ENCODE measurements around the gene JMJD8. TPM values are rescaled to one million over a fixed set of nuclear protein-coding genes. Genes with fewer than 3 reads are reported as not detected.
"Not testable (repeated sequence)": the region's sequence is repeated elsewhere in the genome, so short reads cannot be mapped to it uniquely, and the experiment has no call there.

The JMJD8 gene
- total RNA-seq, 2 experiments from 2014 or later, result 30.5 to 37.1 TPM

- CTCF ChIA-PET, result interaction anchor here (0.7 to 2.9 kb wide), 14 partner anchors 7 to 296 kb away, joined by 3 to 18 read pairs (median 4); partner anchors contain the start of genes CHTF18, CIAO3, RPUSD1 and STUB1
- peak overlapping the region; percentile 69 for H3K4me3 Mint-ChIP-seq
- H3K4me1 Mint-ChIP-seq, result peaks cover 25% of the 10 kb centered on the region
- no peaks in the 10 kb centered on the region for H3K36me3 Mint-ChIP-seq
- DNase-seq (no peak), ATAC-seq (peak; percentile 9)
- no peaks in the 10 kb centered on the region for H3K9me3 Mint-ChIP-seq (ENCODE audit: low read depth)
- H3K27me3 Mint-ChIP-seq, result peaks cover 9% of the 10 kb centered on the region
- peak overlapping the region; percentile 72 for H3K27ac Mint-ChIP-seq
Observed at GRCh38 chr16:719815-720446, 35.8 kb upstream of the JMJD8 start.

- peaks cover 9% of the 10 kb centered on the region for H3K27me3 Mint-ChIP-seq
- no peak overlapping the region for H3K27ac Mint-ChIP-seq
- H3K9me3 Mint-ChIP-seq (ENCODE audit: low read depth), result no peaks in the 10 kb centered on the region
- peaks cover 25% of the 10 kb centered on the region for H3K4me1 Mint-ChIP-seq
- CTCF ChIA-PET, result interaction anchor here (1.7 to 2.9 kb wide), 5 partner anchors 9 to 69 kb away, joined by 4 to 18 read pairs (median 7); partner anchors contain the start of genes CHTF18, RPUSD1 and STUB1
- H3K36me3 Mint-ChIP-seq, result no peaks in the 10 kb centered on the region
- no peak overlapping the region for H3K4me3 Mint-ChIP-seq
- DNase-seq (no peak), ATAC-seq (no peak)
Observed at GRCh38 chr16:718922-719321, 34.8 kb upstream of the JMJD8 start.

GRCh38 chr16:718389-718788 is 34.3 kb upstream of the JMJD8 start:
- CTCF ChIA-PET, result no interaction called here
- H3K4me3 Mint-ChIP-seq, result no peak overlapping the region

GRCh38 chr16:717450-718245 is 33.5 kb upstream of the JMJD8 start:
- CTCF ChIA-PET, result interaction anchor here (6.4 kb wide), 1 partner anchor 68 kb away, joined by 116 read pairs; the partner anchor contains the start of genes CHTF18 and RPUSD1
- no peak for DNase-seq
- Mint-ChIP-seq H3K27ac (no peak overlapping the region), H3K36me3 (no peaks in the 10 kb centered on the region), H3K9me3 (ENCODE audit: low read depth) (no peaks in the 10 kb centered on the region), H3K4me3 (no peak overlapping the region), H3K4me1 (peaks cover 27% of the 10 kb centered on the region), H3K27me3 (peaks cover 12% of the 10 kb centered on the region)
- no peak for ATAC-seq

More at GRCh38 chr16:718389-718788, 34.3 kb upstream of the JMJD8 start:
- no peaks in the 10 kb centered on the region for H3K9me3 Mint-ChIP-seq (ENCODE audit: low read depth)
- H3K36me3 Mint-ChIP-seq, result no peaks in the 10 kb centered on the region
- H3K27ac Mint-ChIP-seq, result no peak overlapping the region
- peaks cover 9% of the 10 kb centered on the region for H3K27me3 Mint-ChIP-seq
- peaks cover 25% of the 10 kb centered on the region for H3K4me1 Mint-ChIP-seq
- no peak for DNase-seq
- no peak for ATAC-seq

GRCh38 chr16:716768-717325 is 32.7 kb upstream of the JMJD8 start:
- Mint-ChIP-seq H3K27me3 (peaks cover 14% of the 10 kb centered on the region), H3K4me3 (no peak overlapping the region), H3K27ac (no peak overlapping the region), H3K36me3 (no peaks in the 10 kb centered on the region), H3K9me3 (ENCODE audit: low read depth) (no peaks in the 10 kb centered on the region), H3K4me1 (peaks cover 26% of the 10 kb centered on the region)
- CTCF ChIA-PET, result interaction anchor here (1.2 to 6.4 kb wide), 4 partner anchors 9 to 69 kb away, joined by 12 to 116 read pairs (median 28); partner anchors contain the start of genes CCDC78, CHTF18, CIAO3 and HAGHL
- ATAC-seq (no peak), DNase-seq (no peak)

- Mint-ChIP-seq H3K36me3 (no peaks in the 10 kb centered on the region), H3K27me3 (peaks cover 14% of the 10 kb centered on the region), H3K4me1 (peaks cover 25% of the 10 kb centered on the region), H3K9me3 (ENCODE audit: low read depth) (no peaks in the 10 kb centered on the region), H3K27ac (no peak overlapping the region), H3K4me3 (peak overlapping the region; percentile 60)
- CTCF ChIA-PET, result interaction anchor here (1.0 to 6.4 kb wide), 6 partner anchors 10 to 70 kb away, joined by 3 to 116 read pairs (median 18); partner anchors contain the start of genes CCDC78, CHTF18, CIAO3 and HAGHL
- DNase-seq (no peak), ATAC-seq (no peak)
Observed at GRCh38 chr16:716200-716568, 32.0 kb upstream of the JMJD8 start.

- CTCF ChIA-PET, result interaction anchor here (1.0 to 6.4 kb wide), 8 partner anchors 10 to 70 kb away, joined by 3 to 116 read pairs (median 9); partner anchors contain the start of genes CCDC78, CHTF18, CIAO3 and HAGHL
- H3K9me3 Mint-ChIP-seq (ENCODE audit: low read depth), result no peaks in the 10 kb centered on the region
- H3K4me1 Mint-ChIP-seq, result peaks cover 25% of the 10 kb centered on the region
- H3K36me3 Mint-ChIP-seq, result no peaks in the 10 kb centered on the region
- ATAC-seq, result peak; percentile 17
- H3K27ac Mint-ChIP-seq, result no peak overlapping the region
- DNase-seq, result no peak
- peaks cover 14% of the 10 kb centered on the region for H3K27me3 Mint-ChIP-seq
- peak overlapping the region; percentile 60 for H3K4me3 Mint-ChIP-seq
Observed at GRCh38 chr16:715477-716199, 31.5 kb upstream of the JMJD8 start.

- H3K27me3 Mint-ChIP-seq, result peaks cover 16% of the 10 kb centered on the region
- DNase-seq, result peak; percentile 91
- H3K4me1 Mint-ChIP-seq, result peaks cover 17% of the 10 kb centered on the region
- peak within 1 kb of the TSS; percentile 60 for H3K4me3 Mint-ChIP-seq
- H3K36me3 Mint-ChIP-seq, result no peaks in the 10 kb centered on the region
- H3K27ac Mint-ChIP-seq, result no peak within 1 kb of the TSS
- ATAC-seq, result peak; percentile 92
- no peaks in the 10 kb centered on the region for H3K9me3 Mint-ChIP-seq (ENCODE audit: low read depth)
- CTCF ChIA-PET, result interaction anchor here (0.9 to 6.4 kb wide), 9 partner anchors 11 to 71 kb away, joined by 3 to 116 read pairs (median 3); partner anchors contain the start of genes CCDC78, CHTF18, CIAO3 and HAGHL
Observed at GRCh38 chr16:714558-715476, 30.7 kb upstream of the JMJD8 start, which contains the start of gene METRN. TSS of gene METRN (plus strand) at chr16:715118. CDS start at chr16:715290, 172 bp downstream.

GRCh38 chr16:714079-714478 is 29.9 kb upstream of the JMJD8 start:
- DNase-seq (no peak), ATAC-seq (no peak)
- Mint-ChIP-seq H3K27me3 (peaks cover 22% of the 10 kb centered on the region), H3K36me3 (no peaks in the 10 kb centered on the region), H3K4me3 (no peak overlapping the region), H3K9me3 (ENCODE audit: low read depth) (no peaks in the 10 kb centered on the region), H3K27ac (no peak overlapping the region), H3K4me1 (peaks cover 11% of the 10 kb centered on the region)
- CTCF ChIA-PET, result interaction anchor here (0.9 to 6.4 kb wide), 9 partner anchors 11 to 343 kb away, joined by 3 to 116 read pairs (median 5); partner anchors contain the start of genes CCDC78, CHTF18, CIAO3 and HAGHL

GRCh38 chr16:712740-713250 is 28.7 kb upstream of the JMJD8 start:
- H3K36me3 Mint-ChIP-seq; ATAC-seq; H3K4me1 Mint-ChIP-seq; H3K27ac Mint-ChIP-seq; H3K9me3 Mint-ChIP-seq (ENCODE audit: low read depth); H3K4me3 Mint-ChIP-seq: not testable (repeated sequence)
- H3K27me3 Mint-ChIP-seq, result peaks cover 34% of the 10 kb centered on the region
- peak; percentile 68 for DNase-seq
- CTCF ChIA-PET, result interaction anchor here (0.6 to 6.4 kb wide), 21 partner anchors 8 to 342 kb away, joined by 3 to 116 read pairs (median 6); partner anchors contain the start of genes ANTKMT, CCDC78, CHTF18 and CIAO3

GRCh38 chr16:711548-712320 is 27.6 kb upstream of the JMJD8 start:
- Mint-ChIP-seq H3K4me3 (no peak overlapping the region), H3K9me3 (ENCODE audit: low read depth) (no peaks in the 10 kb centered on the region), H3K36me3 (no peaks in the 10 kb centered on the region), H3K4me1 (peaks cover 8% of the 10 kb centered on the region), H3K27ac (no peak overlapping the region), H3K27me3 (peaks cover 42% of the 10 kb centered on the region)
- DNase-seq, result peak; percentile 84
- CTCF ChIA-PET, result interaction anchor here (0.6 to 6.4 kb wide), 20 partner anchors 9 to 343 kb away, joined by 3 to 116 read pairs (median 6); partner anchors contain the start of genes ANTKMT, CCDC78, CHTF18 and CIAO3
- ATAC-seq, result peak; percentile 62
